ENCODE results near the gene INPP5A.
"Not testable (repeated sequence)": the region's sequence is repeated elsewhere in the genome, so short reads cannot be mapped to it uniquely, and the experiment has no call there.

DNA sequence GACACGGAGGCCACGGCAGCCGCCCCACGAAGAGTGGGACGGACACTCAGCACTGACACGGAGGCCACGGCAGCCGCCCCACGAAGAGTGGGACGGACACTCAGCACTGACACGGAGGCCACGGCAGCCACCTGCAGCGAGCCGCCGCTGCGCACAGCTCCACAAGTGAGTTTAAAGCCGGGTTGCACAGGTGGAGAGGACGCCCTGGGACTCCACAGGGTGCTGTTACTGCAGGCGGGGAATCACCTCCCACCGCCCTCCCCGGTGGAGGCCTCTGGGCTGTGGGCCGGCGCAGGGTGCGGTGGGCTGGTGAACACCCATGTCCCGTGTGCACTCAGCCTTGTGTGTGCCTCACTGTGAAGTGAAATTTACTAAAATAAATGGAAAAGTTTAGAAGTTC, 235.2 kb downstream of the INPP5A start:
- not testable (repeated sequence) for TF ChIP-seq POLR2AphosphoS5 (IDR thresholded peaks at IDR 0.05)
- TF ChIP-seq, protein P1, sequence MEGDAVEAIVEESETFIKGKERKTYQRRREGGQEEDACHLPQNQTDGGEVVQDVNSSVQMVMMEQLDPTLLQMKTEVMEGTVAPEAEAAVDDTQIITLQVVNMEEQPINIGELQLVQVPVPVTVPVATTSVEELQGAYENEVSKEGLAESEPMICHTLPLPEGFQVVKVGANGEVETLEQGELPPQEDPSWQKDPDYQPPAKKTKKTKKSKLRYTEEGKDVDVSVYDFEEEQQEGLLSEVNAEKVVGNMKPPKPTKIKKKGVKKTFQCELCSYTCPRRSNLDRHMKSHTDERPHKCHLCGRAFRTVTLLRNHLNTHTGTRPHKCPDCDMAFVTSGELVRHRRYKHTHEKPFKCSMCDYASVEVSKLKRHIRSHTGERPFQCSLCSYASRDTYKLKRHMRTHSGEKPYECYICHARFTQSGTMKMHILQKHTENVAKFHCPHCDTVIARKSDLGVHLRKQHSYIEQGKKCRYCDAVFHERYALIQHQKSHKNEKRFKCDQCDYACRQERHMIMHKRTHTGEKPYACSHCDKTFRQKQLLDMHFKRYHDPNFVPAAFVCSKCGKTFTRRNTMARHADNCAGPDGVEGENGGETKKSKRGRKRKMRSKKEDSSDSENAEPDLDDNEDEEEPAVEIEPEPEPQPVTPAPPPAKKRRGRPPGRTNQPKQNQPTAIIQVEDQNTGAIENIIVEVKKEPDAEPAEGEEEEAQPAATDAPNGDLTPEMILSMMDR (IDR thresholded peaks at IDR 0.05 in 8 of 11, conservative IDR thresholded peaks at IDR 0.05 in 3 of 11), result not testable (repeated sequence)
